Kidney (tissue), 14 donors: ENCODE results near the gene LARP1. TPM values are rescaled to one million over a fixed set of nuclear protein-coding genes. Genes with fewer than 3 reads are reported as not detected.

ENCODE experiments used
- DNase-seq, 5 donors: peaks; one replicate each; pipeline ENCODE4 v3.0.0-alpha.2; 2013 to 2020
- FAIRE-seq: peaks from 2 replicates; lab custom pipeline; 2012; peaks lifted over from hg19 to GRCh38; lab: Jason Lieb, UNC
- H3K27ac ChIP-seq, 2 donors: one replicate each; pipeline ENCODE4 v1.7.0; 2013; ENCODE audit warnings: low read depth in 2 of 2, low read length in 2 of 2, inconsistent platforms in 1 of 2
- H3K27me3 ChIP-seq: one replicate; pipeline ENCODE4 v1.7.1; 2013; ENCODE audit warnings: low read length, inconsistent platforms; ENCODE audit not compliant: control insufficient read depth, insufficient read depth
- H3K36me3 ChIP-seq, 3 donors: one replicate each; pipeline versions ENCODE4 v1.7.0 to v1.7.1; 2013; ENCODE audit warnings: low read length in 3 of 3, control low read depth in 1 of 3, inconsistent platforms in 1 of 3; ENCODE audit not compliant: insufficient read depth in 3 of 3, control insufficient read depth in 2 of 3
- H3K4me1 ChIP-seq, 3 donors: one replicate each; pipeline versions ENCODE4 v1.7.0 to v1.7.1; 2013; ENCODE audit warnings: low read length in 3 of 3, inconsistent platforms in 1 of 3, low read depth in 1 of 3; ENCODE audit not compliant: control insufficient read depth in 2 of 3, insufficient read depth in 2 of 3
- H3K4me3 ChIP-seq, 3 donors: one replicate each; pipeline versions ENCODE4 v1.7.0 to v1.8.1; 2013; ENCODE audit warnings: low read length in 3 of 3, control low read depth in 1 of 3, inconsistent platforms in 1 of 3
- H3K9ac ChIP-seq, 3 donors: one replicate each; pipeline versions ENCODE4 v1.7.0 to v1.7.1; 2013; ENCODE audit warnings: low read length in 3 of 3, control low read depth in 1 of 3, inconsistent platforms in 1 of 3
- H3K9me3 ChIP-seq, 3 donors: one replicate each; pipeline versions ENCODE4 v1.7.0 to v1.7.1; 2013; ENCODE audit warnings: low read length in 3 of 3, control low read depth in 1 of 3, inconsistent platforms in 1 of 3; ENCODE audit not compliant: control insufficient read depth in 2 of 3, insufficient read depth in 1 of 3
- CTCF ChIP-seq: IDR thresholded peaks from 3 replicates; pipeline ENCODE4 v1.5.1; 2012; ENCODE audit warnings: mild to moderate bottlenecking, moderate library complexity, borderline replicate concordance; ENCODE audit not compliant: insufficient read depth; ENCODE audit errors: extremely low read depth
- intact Hi-C: fragments of 100-400 bp; cut with DNase I; formaldehyde crosslinking; loops from one replicate; pipeline ENCODE4 v1.11.1; 2022
- polyA plus RNA-seq: library from polyadenylated mRNA; stranded (reverse); fragments of 350-450 nt; fragmentation: Illumina TruSeq; extraction: RNeasy Lipid Tissue Mini Kit (QIAGEN cat#74804); gene quantifications from one replicate; pipeline ENCODE4 v1.2.3, GENCODE V29; 2014; ENCODE audit warnings: low read depth, low replicate concordance; ENCODE audit not compliant: insufficient read depth
- total RNA-seq: library from RNA; stranded (reverse); fragmentation: NEBNext Ultra II Directional; extraction: Animal tissue kit (Norgen Biotek cat#: 25700); gene quantifications from one replicate; pipeline ENCODE4 v1.2.1, GENCODE V29; 2021
- donor health status: control.
- donor health status: control.
- donor health status: control.
- donor health status: control.
- donor health status: control.
- donor health status: DM: yes; HTN: yes; CAD: no.
- donor health status: Normal renal cell carcinoma (clear cell type).

LARP1 gene
- total and polyA plus RNA-seq, 2 donors from 2014 or later = 25.2 to 155 TPM

GRCh38 chr5:154844809-154845208 lies 89.6 kb downstream of the LARP1 start:
- no peak for FAIRE-seq

GRCh38 chr5:154849264-154849785 lies 94.1 kb downstream of the LARP1 start:
- Histone ChIP-seq H3K36me3 (no peaks in the 10 kb centered on the region), H3K27me3 (no peaks in the 10 kb centered on the region), H3K9ac (peak overlapping the region in 2 of 3 donors; percentile 80 to 85), H3K4me3 (peak overlapping the region; percentile 86 to 87 (median 87)), H3K9me3 (no peaks in the 10 kb centered on the region), H3K4me1 (peaks cover 0 to 13% (median 13%) of the 10 kb centered on the region in 3 donors), H3K27ac (peak overlapping the region in 1 of 2 donors; percentile 82)
- intact Hi-C loops = no loop called here
- TF ChIP-seq CTCF = no peak
- DNase-seq (peak in 1 of 5 donors; percentile 43), FAIRE-seq (no peak)

More at GRCh38 chr5:154844809-154845208, 89.6 kb downstream of the LARP1 start:
- Histone ChIP-seq H3K4me3 (no peak overlapping the region), H3K9me3 (no peaks in the 10 kb centered on the region), H3K27ac (no peak overlapping the region), H3K4me1 (peaks cover 0 to 11% (median 7%) of the 10 kb centered on the region in 3 donors), H3K27me3 (no peaks in the 10 kb centered on the region), H3K36me3 (no peaks in the 10 kb centered on the region), H3K9ac (no peak overlapping the region)
- no peak for DNase-seq
- intact Hi-C loops = no loop called here
- TF ChIP-seq CTCF = no peak

GRCh38 chr5:154849791-154850201 lies 94.6 kb downstream of the LARP1 start:
- DNase-seq = peak in 2 of 5 donors; percentile 66 to 71
- Histone ChIP-seq H3K27me3 (no peaks in the 10 kb centered on the region), H3K4me3 (peak overlapping the region; percentile 86 to 87 (median 87)), H3K4me1 (peaks cover 0 to 13% (median 13%) of the 10 kb centered on the region in 3 donors), H3K9me3 (no peaks in the 10 kb centered on the region), H3K36me3 (no peaks in the 10 kb centered on the region), H3K9ac (peak overlapping the region; percentile 80 to 90 (median 85)), H3K27ac (peak overlapping the region; percentile 10 to 82)
- intact Hi-C loops = no loop called here
- no peak for FAIRE-seq
- TF ChIP-seq CTCF = no peak
